ENCODE measurements around the gene LCN1.
"Not testable (repeated sequence)": the region's sequence is repeated elsewhere in the genome, so short reads cannot be mapped to it uniquely, and the experiment has no call there.

LCN1 gene

GRCh38 chr9:135516132-135516860 lies 4.9 kb upstream of the LCN1 start:
- no peak for DNase-seq
- no peak for TF ChIP-seq POLR2A (IDR thresholded peaks at IDR 0.05; ENCODE audit: low read length)

GRCh38 chr9:135517407-135517822 lies 3.8 kb upstream of the LCN1 start:
- no peak for DNase-seq
- TF ChIP-seq GATA1 (IDR thresholded peaks at IDR 0.05; ENCODE audit: low read depth, low read length) (no peak), POLR2A (IDR thresholded peaks at IDR 0.05; ENCODE audit: low read length) (no peak)

GRCh38 chr9:135519179-135519971 lies 1.9 kb upstream of the LCN1 start:
- DNase-seq = no peak
- TF ChIP-seq POLR2A (IDR thresholded peaks at IDR 0.05; ENCODE audit: low read length) (no peak), GATA1 (IDR thresholded peaks at IDR 0.05; ENCODE audit: low read depth, low read length) (no peak)

GRCh38 chr9:135521608-135522095 lies 412 bp downstream of the LCN1 start:
- no peak for DNase-seq
- TF ChIP-seq POLR2A (IDR thresholded peaks at IDR 0.05; ENCODE audit: low read length) = no peak
- no peak for TF ChIP-seq GATA1 (IDR thresholded peaks at IDR 0.05; ENCODE audit: low read depth, low read length)

GRCh38 chr9:135522137-135522877 lies 1.1 kb downstream of the LCN1 start:
- DNase-seq = no peak
- no peak for TF ChIP-seq GATA1 (IDR thresholded peaks at IDR 0.05; ENCODE audit: low read depth, low read length)

- TF ChIP-seq GATA1 (IDR thresholded peaks at IDR 0.05; ENCODE audit: low read depth, low read length) (no peak), POLR2A (IDR thresholded peaks at IDR 0.05; ENCODE audit: low read length) (no peak)
- DNase-seq = no peak
Observed at GRCh38 chr9:135522931-135523330, 1.7 kb downstream of the LCN1 start.

- TF ChIP-seq GATA1 (IDR thresholded peaks at IDR 0.05; ENCODE audit: low read depth, low read length) (no peak), POLR2A (IDR thresholded peaks at IDR 0.05; ENCODE audit: low read length) (no peak)
Observed at GRCh38 chr9:135523521-135524129, 2.4 kb downstream of the LCN1 start.

GRCh38 chr9:135524130-135524861 lies 3.1 kb downstream of the LCN1 start:
- TF ChIP-seq GATA1 (IDR thresholded peaks at IDR 0.05; ENCODE audit: low read depth, low read length) = no peak
- no peak for TF ChIP-seq POLR2A (IDR thresholded peaks at IDR 0.05; ENCODE audit: low read length)
- DNase-seq = no peak

More at GRCh38 chr9:135523521-135524129, 2.4 kb downstream of the LCN1 start:
- no peak for DNase-seq

- TF ChIP-seq POLR2A (IDR thresholded peaks at IDR 0.05; ENCODE audit: low read length) (no peak), GATA1 (IDR thresholded peaks at IDR 0.05; ENCODE audit: low read depth, low read length) (no peak)
- DNase-seq = no peak
Observed at GRCh38 chr9:135525241-135526088, 4.2 kb downstream of the LCN1 start.

- no peak for TF ChIP-seq GATA1 (IDR thresholded peaks at IDR 0.05; ENCODE audit: low read depth, low read length)
- no peak for TF ChIP-seq POLR2A (IDR thresholded peaks at IDR 0.05; ENCODE audit: low read length)
- DNase-seq = no peak
Observed at GRCh38 chr9:135526089-135526729, 5.0 kb downstream of the LCN1 start.

- no peak for TF ChIP-seq GATA1 (IDR thresholded peaks at IDR 0.05; ENCODE audit: low read depth, low read length)
- DNase-seq = no peak
Observed at GRCh38 chr9:135526730-135527571, 5.7 kb downstream of the LCN1 start.

GRCh38 chr9:135528842-135529435 lies 7.7 kb downstream of the LCN1 start:
- DNase-seq = not testable (repeated sequence)

Measured in erythroblast (primary cell).